Glomerular visceral epithelial cell (primary cell): ENCODE measurements around the gene JMJD7.

Source experiments
- DNase-seq: peaks from one replicate; pipeline ENCODE4 v3.0.0-alpha.2; 2016; ENCODE audit errors: extremely low spot score

Gene JMJD7

DNA sequence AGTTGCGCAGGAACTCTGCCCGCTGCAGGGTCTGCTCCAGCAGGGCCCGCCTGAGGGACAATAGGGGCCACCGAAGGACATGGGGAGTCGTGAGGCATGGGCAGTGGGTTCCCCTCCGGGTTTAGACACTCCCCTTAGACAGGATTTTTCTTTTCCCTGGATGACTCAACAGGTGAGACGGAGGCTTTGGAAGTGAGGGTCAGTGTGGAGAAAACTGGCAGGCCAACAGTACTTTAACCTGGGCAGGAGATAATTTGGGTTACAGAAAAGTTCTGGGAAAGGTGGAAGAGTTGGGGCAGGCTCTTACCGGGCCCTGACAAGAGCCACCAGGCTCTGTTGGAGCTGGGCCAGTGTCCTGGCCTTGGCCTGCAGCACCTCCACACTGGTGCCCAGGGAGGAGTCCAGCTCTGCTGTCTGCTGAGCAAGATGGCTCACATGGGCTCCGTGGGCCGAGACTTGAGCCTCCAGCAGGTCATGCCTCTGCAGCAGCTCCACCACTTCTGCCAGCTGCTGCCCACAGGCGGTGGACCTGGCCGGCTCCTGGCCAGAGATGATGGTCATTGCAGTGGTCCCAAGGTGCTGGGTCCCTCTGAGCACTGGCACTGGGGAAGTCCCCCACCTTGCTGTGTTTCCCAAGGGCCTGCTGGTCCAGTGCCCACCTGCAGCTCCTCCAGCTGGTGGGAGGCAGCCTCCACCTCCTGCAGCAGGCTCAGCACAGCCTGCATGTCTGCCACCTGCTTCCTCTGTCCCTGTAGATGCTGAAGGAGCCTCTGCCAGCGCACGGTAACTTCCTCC lies 55.0 kb downstream of the JMJD7 start:
- DNase-seq, result no peak

DNA sequence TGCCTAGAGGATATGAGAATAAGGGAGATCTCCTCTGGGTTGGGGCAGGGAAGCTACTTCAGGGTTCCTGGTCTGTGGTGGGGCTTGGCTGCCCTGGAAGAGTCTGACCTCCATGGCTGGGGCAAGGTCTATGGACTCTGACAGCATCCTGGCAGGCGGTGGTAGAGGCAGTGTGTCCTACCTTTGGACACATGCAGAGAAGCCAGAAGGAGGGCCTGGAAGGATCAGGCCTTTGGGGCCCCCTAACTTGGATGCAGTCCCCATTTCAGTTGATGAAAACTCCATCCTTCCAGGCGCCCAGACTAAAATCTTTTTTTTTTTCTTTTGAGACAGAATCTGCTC lies 55.6 kb downstream of the JMJD7 start:
- DNase-seq, result no peak

DNA sequence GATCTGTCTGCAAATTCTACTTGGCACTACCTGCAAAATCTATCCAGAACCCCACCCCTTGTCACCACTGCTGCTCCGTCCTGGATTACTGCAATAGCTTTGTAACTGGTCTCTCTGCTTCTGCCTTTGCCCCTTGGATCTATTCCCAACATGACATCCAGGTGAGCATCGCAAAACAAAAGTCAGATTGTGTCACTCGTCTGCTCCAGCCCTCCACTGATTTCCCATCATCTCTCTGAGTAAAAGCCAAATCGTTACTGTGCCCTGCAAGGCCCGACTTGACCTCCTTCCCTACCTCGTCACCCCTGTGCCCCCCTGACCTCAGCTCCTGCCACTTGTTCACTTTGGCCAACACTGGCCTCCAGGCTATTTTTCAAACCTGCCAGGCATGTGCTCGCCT lies 56.6 kb downstream of the JMJD7 start:
- DNase-seq, result no peak

DNA sequence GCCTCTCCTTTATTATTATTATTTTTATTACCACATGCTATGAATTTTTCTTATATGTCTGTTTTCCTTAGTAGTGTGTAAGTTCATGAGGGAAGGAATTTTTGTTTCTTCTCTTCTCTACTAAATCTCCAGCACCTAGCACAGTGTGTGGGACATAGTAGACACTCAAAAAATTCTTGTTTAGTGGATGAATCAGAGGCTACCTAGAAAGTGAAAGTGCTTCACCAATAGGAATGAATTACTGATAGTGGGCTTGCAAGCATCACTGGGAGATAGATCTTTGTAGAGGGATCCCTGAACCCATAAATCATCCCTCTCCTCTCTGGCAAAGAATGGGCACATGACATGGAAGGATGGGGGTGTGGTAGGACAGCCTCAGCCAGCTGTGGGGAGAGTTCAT lies 57.4 kb downstream of the JMJD7 start:
- no peak for DNase-seq

DNA sequence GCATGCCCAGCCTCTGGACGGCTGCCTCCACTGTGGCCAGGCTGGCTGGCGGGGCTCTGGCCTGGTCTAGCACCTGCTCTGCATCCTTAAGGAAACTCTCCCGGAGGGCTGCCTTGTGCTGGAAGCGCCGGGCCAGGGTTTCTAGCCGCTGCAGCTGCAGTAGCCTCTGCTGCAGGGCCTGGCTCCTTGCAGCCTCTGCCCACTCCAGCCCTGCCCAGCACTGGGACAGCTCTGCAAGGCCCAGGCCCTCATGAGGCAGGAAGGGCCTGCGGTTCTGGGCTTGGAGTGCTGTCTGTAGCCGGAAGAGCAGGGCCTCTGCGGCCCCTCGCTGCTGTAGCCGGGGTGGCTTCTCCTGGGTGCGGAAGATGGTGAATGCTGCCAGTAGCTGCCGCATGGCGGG lies 57.9 kb downstream of the JMJD7 start:
- no peak for DNase-seq

DNA sequence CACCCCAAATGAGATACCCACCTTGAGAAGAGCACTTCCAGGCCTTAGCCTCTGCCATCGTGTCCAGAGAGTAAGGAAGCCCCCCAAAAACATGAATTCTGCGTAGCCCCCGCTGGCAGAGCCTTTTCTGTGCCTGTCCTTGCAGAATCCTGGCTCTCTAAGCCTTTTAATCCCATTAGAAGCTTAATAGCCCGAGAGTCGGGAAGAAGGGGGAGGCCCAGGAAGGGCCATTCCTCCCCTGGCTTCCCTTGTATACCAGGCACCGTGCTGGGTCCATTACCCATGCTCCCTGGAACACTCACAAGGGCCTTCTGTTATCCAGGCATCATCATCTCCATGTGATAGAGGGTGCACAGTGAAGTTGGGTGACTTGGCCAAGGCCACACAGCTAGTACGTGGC lies 58.8 kb downstream of the JMJD7 start:
- no peak for DNase-seq

DNA sequence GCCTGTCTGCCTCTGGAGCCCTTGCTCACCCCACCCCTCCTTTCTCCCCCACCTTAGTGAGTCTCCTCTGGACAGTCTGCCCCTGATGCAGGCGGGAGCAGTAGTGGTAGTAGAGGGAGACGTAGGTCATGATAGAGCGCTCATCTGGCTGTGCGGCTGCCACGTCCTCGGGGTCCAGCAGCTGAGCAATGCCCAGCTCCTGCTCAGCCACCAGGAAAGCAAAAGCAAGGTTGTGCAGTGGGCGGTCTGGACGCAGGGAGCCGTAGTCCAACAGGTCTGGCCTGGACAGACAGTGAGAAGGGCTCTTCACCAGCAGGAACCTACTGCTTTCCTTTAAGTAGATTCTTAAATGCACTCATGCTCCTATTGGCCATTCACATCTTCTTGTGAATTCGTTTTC lies 59.3 kb downstream of the JMJD7 start:
- DNase-seq, result no peak
